NCI-H1417 treated with DMSO at 0.1 percent for 48 hours (cell line): Measurements from ENCODE around the gene COL23A1.

Experiments
- DNase-seq: peaks from one replicate; lab custom pipeline; 2025; lab: John Stamatoyannopoulos, UW

COL23A1 gene

DNA sequence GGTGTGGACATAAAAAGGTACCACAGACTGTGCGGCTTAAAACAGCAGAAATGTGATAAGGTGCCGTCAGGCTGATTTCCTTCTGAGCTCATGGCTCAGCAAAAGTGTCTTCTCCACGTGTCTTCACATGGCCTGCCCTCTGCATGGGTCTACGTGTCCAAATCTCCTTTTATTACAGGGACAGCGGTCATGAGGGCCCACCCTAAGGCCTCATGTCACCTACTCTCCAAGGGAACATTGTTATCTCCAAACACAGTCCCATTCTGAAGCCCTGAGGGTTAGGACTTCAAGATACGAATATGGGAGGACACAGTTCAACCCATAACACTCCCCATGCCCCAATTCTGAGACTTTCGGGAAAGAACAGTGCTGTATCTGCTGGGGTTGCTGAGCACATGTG is 35.2 kb downstream of the COL23A1 start:
- no peak for DNase-seq

DNA sequence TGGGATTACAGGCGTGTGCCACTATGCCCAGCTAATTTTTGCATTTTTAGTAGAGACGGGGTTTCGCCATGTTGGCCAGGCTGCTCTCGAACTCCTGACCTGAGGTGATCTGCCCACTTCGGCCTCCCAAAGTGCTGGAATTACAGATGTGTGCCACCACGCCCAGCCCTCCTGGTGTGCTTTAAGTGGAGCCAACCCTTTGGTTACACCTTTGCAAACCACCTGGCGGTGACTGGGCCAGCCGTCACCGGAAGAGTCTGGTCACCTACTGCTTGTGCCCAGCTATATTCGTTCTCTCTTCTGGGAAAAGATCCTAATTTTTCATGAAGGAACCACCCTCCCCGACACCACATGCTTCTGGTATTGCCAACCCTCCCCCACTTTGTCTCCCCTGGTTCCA is 35.9 kb downstream of the COL23A1 start:
- DNase-seq: no peak

DNA sequence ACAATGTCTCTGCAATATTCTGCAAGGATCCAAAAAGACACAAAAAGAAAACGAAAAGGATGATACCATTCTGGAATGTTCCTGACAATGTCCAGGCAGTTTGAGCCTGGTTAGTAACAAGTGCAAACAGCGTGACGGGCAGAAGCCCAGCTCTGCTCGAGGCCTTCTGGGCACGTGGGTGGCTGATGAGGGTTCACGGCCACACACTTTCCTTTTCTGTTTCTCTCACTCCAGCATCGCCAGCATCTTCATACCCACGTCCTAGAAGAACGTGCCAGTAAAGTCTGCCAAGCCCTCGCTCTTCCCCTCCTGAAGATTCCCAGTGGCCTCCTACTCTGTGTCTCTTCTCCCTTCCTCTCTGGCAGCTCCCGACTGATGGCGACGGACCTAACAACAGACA is 36.7 kb downstream of the COL23A1 start:
- no peak for DNase-seq

DNA sequence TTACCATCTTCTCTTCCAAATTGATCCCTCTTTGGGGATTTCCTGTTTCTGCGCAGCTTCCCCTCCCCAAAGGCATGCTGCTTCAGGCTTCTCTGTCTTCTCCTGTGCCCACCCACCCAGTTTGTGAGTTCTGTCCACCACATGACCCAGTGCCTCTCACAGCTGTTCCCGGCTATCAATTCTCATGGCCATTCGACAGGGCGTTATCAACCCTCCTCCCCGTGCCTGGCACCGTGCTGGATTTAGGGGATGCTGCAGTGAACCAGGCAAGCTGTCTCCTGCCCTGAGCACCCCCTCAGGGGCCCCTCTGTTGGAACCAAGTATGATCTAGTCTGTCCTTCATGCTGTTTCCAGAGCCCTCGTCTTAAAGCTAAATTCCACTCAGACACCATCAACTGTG is 38.7 kb downstream of the COL23A1 start:
- no peak for DNase-seq

DNA sequence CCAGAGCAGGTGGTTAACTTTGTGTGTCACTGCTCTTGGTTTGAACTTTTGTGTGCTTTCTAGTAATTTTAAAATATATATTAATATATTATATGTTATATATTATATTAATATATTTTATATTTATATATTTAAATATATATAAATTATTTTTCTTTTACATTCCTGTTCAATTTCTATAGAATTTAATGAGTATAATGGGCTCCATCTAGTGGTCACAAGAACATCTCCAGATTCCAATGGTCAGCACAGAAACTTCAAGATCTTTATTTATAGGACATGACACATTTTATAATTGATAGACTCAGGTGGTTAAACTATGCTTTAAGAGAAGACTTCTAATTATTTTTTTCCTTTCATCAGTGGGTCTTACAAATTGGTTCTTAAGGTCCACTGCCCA is 39.1 kb downstream of the COL23A1 start:
- no peak for DNase-seq

DNA sequence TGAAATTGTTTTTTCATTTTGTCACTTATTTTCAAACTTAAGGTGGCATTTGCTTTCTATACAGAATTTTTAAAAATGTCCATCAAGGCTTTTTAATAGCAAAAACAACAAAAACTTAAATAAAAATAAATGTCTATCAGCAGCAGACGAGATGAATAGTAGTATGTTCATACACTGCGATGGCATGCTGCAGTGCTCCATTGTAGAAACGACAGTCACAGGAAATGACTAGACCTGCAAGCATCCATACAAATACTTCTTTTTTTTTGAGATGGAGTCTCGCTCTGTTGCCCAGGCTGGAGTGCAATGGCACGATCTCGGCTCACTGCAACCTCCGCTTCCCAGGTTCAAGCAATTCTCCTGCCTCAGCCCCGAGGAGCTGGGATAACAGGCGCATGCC is 41.4 kb downstream of the COL23A1 start:
- DNase-seq: no peak

DNA sequence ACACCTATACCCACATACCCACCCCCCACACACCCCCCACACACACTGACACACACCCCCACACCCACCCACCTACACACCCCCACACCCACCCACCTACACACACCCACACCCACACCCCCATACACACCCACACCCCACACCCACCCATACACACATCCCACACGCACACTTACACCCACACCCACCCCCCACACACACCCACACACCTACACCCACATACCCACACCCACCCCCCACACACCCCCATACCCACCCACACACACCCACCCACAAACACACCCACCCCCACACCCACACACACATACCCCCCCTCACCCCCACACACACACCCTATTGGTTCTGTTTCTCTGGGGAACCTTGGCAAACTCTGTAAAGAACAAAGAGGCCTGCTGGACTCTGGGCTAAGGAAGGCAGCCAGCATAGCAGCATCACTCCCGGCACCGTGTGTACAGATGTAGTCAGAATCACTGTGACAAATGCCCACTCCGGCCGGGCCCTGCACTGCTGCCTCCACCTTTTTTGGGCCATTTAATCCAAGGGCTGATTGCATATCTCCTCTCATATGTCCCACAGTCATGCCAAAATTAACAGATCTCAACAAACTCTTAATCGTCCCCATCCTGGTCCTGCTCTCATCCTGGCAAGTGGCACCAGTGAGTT is 42.3 kb downstream of the COL23A1 start:
- DNase-seq: no peak

DNA sequence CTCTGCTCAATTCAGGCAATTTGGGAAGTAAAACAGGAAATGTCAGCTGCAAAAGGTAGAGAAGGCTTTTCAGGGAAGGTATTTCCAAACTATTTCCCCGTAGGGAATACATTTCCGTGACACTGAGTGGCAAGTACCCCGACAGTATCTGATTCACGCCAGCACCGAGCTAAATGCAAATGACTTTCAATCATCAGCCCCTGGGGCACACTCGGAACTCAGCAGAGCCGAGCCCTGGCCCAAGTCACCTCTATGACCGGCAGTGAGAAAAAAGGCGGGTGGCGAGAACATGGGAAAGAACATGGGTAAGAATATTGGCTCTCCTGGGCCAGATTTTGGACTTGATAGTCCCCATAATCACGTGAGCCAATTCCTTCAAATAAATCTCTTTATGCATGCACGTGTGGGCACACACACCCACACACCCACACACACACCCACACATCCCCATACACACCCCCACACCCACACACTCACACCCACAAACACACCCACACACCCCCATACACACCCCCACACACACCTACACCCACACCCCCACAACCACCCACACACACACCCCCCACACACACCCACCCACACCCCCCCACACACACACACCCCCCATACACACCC is 43.0 kb downstream of the COL23A1 start:
- no peak for DNase-seq

DNA sequence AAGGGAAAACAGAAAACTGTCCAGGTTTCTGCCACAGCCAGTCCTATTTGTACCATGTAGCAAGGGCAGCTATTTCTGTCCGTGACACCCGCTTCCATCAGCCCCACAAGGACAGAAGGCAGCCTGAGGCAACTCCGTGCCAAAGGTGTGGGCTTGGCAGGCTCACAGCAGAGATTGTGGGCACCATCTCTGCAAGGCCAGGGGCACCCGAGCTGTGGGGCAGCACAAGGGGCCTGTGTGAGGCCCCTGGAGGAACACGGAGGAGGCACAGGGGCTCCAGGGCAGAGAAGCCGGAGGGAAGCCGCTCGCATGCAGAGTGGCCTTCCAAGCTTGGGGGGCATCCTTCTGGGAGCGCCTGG is 43.5 kb downstream of the COL23A1 start:
- no peak for DNase-seq

DNA sequence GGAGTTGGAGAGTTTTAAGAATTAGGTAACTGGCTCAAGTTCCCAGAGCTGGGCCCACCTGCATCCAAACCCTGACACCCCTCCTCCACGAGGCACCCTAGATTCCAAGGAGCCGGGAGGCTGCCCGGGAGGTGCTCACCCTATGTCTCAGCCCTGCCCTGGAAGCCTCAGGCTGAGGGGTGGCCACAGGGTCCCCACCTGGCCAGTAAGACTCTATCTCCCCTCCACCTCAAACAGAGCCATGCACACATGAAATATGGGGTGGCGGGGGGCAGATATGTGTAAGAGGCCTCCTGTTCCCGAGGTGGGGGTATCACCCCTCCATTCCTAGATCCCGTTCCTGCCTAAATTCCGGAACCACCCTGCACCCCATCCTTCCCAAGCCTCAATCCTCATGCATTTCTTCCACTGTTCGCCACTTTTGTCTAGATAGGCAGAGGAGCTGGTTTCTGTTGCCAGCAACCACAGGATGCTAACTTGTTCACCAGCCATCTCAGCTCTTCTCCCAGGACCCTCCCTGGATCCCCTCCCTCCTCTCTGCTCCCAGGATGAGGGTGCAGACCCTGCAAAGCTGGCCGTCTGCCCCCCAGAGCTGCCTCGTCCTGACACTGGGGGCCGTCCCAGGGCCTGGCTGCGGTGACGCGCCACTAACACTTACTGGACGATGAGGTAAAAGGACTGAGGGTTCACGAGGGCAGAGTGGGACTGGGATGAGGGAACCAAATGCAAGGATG is 44.1 kb downstream of the COL23A1 start:
- no peak for DNase-seq

DNA sequence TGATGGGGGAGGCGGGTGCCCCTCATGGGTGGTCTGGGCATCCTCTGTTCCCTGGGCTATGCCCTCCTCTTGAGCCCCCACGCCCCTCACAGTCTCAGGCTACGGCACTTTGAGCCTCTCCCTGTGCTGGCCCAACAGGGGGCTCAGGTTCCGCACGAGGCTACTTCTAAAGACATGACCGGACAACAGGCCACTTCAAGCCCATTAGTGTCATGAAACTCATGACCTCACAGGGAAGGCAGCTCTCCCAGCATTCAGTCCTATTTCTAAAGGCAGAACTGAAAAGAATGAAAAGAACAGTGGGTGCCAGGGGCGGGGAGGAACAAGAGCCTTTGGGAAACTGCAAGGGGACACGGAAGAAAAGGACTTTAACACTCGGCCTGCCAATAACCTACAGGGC is 45.0 kb downstream of the COL23A1 start:
- DNase-seq: no peak

DNA sequence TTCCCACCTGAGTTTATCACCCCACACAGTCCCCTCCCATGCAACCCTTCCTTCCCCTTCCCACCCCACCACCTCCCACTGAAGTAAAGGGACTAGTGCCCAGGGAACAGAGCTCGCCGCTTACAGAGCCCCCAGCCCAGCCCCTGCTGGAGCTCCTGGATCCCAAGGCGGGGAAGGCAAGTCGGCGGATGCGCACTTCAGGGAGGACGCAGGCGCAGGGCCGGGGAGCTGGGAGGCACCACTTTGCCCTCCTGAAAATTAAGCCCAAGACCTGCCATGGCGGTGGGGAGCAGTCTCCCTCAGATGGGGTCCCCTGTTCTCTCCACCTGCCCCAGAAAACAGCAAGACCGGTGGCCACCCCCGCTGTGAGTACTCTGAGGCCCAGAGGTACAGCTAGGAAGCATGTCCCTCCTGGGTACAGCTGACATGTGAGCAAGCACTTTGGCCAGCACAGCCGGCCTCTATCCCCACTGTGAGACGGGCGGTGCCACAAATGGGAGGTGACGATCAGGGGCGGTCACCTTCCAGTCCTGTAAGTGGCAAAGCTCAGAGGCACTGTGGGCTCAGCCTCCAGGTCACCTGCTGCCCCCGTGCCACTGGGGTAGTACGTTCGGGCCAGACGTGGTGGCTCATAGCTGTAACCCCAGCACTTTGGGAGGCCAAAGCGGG is 45.9 kb downstream of the COL23A1 start:
- no peak for DNase-seq

DNA sequence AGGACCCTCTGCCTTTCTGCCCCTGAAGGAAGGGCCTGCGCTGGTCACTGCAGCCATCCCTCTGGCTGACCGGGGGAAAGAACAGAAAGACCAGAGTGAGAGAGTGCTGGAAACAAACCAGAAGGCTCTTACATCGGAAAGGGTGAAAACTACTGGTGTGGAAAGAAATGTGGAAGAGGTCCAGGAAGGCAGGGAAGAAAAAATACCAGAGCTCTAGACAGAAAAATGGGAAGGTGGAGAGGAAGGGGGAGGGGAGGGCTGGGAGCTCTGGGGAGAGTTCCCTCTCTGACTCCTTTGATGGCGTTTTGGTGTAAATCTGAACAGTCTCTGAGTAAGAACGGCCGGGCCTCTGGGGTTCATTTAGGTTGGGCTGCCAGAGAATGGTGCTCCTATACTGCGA is 47.7 kb downstream of the COL23A1 start:
- no peak for DNase-seq

DNA sequence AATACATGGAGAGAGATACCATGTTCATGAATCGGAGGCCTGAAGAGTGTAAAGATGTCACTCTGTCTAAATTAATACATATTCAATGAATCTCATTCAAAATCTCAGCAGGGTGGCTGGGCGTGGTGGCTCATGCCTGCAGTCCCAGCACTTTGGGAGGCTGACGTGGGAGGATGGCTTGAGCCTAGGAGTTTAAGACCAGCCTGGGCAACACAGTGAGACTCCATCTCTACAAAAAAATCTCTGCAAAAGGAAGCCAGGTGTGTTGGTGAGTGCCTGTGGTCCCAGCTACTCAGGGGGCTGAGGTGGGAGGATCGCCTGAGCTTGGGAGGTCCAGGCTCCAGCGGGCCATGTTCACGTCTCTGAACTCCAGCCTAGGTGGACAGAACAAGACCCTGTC is 49.7 kb downstream of the COL23A1 start:
- no peak for DNase-seq

DNA sequence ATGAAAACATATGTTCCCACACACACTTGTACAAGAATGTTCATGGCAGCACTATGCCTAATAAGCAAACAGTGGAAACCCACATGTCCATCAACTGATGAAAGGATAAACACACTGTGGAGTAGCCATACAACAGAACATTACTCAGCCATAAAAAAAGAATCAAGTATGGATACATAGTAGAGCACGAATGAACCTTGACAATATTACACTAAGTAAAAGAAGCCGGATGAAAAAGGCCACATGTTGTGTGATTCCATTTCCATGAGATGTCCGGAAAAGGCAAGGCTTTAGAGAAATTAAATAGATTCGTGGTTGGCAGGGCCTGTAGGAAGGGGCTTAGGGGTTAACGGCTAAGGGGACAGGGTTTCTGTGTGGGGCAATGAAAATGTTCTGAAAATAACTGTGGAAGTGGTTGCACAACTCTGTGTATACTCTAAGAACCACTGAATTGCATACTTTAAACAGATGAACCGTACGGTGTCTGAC is 51.4 kb downstream of the COL23A1 start:
- no peak for DNase-seq

DNA sequence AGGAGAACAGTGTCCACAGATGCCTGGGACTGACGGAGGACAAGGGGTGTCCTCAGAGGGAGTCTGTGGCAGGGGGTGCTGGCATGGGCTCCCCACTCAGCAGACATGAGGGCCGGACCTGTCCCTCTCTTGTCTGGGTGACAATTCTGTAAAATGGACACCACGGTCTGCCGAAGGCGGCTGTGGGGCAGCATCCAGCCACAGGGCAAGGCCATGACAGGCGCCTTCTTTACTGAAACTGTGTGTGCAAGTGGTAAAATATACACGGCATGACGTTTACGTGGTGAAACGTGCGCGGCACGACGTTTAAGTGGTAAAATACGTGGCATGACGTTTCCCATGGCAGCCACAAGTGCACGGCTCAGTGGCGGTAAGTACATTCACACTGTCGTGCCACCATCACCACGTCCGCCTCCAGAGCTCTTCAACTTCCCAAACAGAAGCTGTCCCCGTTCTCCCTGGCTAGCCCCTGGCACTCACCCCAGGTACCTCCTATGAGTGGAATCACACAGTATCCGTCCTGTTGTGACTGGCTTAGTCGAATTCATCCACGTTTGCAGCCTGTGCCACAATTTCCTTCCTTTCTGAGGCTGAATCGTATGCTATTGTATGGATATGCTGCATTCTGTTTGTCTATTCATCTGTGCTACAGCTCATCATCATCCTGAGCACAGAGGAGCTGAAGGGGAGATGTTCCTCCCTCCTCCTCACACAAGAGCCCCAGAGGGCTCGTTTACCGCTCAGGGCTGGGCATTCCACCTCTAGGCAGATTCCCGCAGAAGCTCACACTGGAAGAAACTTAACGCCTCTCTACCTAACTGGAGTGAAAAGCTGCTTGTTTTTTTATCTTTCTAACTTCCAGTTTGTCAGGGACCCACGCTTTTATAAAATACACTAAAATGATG is 52.5 kb downstream of the COL23A1 start:
- DNase-seq: no peak

DNA sequence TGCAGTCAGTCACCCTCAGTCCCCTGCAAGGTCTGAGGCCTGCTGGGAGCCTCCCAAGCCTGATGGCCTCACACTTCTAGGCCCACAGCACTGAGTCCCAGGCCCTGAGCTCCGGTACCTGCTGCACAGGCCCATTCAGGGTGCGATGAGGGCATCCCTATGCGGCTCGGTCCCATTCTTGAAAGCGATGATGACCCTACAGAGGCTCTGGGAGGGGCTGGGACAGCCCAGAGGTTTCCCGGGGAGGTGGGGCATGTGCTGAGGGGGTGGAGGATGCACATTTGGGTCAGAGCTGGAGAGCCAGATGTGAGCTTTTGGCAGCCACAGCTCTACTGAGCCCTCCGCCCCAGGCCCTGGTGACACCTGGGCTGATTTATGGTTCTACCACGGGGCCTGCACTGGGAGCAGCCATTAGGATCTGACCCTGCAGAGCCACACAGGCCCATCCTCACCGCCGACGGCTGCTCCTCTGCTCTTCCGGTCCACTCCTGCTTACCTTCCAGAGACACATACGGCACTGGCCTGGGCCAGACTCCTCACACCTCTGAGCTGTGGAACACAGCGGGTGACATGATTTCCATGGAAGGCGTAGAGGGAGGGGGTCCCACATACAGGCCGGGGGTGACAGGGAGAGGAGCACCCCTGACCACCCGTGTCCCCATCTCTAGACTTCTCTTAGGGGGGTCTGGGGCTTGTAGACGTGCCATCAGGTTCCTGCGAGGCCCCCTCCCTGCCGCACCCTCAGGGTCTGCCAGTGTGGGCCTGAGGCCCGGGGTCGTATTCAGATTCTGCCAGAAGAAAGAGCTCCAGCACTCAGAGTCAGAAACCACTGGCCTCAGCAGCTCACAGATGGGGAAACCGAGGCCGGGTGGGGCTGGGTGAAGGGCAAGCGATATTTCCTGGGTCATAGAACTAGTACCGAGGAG is 53.4 kb downstream of the COL23A1 start:
- no peak for DNase-seq

DNA sequence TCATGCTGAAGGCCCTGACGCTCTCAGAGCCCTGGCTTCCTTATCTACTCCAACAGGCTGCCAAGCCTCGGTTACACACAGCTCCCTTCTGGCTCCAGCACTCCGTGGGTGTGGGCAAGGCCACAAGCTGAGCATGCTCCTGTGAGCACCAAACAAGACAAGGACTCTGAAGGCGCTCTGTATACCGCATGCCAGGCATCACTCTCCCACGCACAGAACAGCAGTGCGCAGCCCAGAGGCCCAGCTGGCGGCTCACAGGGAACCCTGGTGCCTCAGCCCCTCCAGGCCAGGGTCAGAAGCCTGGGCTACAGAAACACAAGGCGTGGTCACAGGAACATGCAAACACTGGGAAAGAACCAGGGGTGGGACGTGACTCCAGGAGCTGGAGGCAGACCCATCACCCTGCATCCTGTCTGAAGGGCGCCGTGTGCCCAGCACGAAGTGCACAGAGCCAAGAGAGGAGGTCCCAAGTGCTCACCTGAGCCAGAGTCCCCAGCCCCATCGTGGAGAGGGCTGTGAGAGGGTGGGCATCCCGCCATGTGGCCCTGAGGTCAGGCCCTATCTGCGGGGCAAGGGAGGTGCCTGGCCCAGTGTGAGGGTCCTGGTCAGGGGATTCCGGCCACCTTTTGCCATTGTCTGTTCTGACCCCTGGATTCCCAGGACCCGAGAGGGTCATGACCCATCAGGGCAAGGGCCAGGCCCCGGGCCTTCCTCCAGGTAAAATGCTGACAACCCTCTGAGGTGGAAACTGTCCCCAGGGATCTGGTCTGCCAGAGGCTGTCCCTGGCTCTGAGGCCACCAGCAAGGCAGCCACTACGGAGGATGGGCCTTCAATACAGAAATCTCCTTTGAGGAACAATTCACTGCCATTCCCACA is 54.7 kb downstream of the COL23A1 start:
- DNase-seq: no peak

DNA sequence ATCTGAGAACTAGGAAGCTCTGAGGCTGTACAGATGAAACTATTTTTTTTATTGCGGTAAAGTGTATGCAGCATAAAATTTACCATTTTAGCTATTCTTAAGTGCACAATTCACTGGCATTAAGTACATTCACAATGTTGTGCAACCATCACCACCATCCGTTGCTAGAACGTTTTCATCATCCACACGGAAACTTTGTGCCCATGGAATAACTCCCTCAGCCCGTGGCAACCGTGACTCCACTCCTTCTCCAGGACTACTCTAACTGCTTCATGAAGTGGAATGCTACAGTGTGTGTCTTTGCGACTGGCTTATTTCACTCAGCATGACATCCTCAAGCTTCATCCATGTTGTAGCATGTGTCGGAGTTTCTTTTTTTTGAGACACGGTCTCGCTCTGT is 57.1 kb downstream of the COL23A1 start:
- DNase-seq: no peak

DNA sequence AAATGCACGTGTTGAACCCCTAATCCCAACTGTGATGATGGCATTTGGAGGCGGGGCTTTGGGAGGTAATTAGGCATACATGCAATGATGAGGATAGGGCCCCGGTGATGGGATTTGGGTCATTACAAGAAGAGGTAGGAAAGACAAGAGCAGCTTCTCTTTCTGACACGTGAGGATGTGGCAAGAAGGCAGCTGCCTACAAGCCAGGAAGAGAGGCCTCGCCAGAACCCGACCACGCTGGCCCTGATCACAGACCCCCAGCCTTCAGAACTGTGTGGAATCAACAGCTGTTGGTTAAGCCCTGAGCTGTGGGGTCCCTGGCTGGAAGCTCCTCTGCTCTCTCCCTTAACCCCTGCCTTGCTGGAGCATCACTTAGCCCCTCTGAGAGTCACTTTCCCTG is 57.5 kb downstream of the COL23A1 start:
- DNase-seq: no peak
